NCI-H446 (cell line): ENCODE results near the gene IRAK1BP1.
"Not testable (repeated sequence)": the region's sequence is repeated elsewhere in the genome, so short reads cannot be mapped to it uniquely, and the experiment has no call there.

Experiments used
- DNase-seq, 2 experiments: peaks; one replicate each; lab custom pipeline; 2025; lab: John Stamatoyannopoulos, UW

The IRAK1BP1 gene

DNA sequence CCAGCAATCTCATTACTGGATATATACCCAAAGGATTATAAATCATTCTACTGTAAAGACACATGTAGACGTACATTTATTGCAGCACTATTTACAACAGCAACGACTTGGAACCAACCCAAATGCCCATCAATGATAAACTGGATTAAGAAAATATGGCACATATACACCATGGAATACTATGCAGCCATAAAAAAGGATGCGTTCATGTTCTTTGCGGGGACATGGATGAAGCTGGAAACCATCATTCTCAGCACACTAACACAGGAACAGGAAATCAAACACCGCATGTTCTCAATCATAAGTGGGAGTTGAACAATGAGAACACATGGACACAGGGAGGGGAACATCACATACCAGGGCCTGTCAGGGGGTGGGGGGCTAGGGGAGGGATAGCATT, 22.6 kb downstream of the IRAK1BP1 start:
- DNase-seq = not testable (repeated sequence)

DNA sequence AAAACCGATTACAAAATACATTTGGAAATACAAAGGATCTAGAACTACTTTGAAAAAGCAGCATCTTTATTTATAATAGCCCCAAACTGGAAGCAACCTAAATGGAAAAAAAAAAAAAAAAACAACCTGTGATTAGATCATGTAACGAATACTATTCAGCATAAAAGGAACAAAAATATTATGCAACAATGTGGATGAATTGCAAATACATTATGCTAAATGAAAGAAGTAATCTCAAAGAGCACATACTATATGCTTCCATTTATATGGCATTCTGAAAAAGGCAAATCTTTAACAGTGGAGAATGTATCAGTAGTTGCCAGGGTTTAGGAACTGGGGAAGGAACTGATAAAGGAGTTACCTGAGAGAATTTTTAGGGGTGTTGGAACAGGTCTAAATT, 28.9 kb downstream of the IRAK1BP1 start:
- no peak for DNase-seq

DNA sequence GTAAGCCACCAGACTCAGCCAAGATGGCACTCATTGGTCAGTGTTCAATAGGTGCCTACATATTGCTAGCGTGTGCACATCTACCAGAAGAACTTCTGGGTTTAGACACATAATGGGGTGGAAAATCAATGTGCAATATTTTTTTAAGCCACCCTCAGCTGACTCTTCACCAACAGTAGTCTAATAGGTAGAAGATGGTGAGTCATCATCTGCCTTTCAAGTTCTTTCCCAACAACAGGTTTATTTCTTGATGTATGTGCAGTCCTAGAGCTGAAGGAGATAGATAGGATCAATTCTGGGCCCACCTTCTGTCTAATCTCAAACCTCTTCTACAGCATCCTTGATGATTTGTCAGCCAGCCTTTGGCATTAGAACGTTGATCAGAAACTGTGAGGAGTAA, 41.3 kb downstream of the IRAK1BP1 start:
- no peak for DNase-seq

DNA sequence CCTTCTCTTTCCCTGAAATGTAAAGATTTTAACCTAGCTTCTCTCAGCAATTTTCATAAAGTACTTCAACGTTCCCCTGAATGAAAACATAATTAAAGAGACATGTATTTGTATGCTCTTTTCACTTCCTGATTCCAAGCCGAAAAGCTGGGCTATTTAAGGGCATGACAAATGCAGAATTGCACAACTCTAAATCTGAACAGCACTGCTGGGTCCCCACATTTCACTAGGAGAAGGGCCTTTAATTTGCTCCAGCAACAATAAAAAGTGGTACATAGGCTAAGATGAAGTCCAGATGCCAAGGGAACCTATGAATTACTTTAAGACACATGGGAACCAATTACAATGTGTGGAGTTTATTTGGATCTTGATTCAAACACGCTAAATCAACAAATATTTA, 42.0 kb downstream of the IRAK1BP1 start:
- no peak for DNase-seq

DNA sequence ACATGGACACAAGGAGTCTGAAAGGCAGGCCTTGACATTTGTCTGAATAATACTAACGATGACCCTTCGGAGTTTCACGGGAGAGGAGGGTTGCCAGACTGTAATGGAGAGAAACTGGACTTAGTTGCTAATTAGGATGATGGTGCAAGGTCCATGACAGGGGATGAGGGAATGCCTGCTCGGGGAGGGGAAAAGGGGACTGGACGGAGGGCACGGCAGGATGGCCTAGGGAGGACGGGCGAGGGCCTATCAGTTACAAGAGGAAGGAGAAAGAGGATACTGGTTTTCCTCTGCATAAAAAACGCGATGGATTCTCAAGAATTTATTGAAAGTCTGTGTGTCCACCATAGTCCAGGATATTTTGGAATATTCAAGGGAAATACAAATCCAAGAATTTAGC, 42.7 kb downstream of the IRAK1BP1 start:
- no peak for DNase-seq

DNA sequence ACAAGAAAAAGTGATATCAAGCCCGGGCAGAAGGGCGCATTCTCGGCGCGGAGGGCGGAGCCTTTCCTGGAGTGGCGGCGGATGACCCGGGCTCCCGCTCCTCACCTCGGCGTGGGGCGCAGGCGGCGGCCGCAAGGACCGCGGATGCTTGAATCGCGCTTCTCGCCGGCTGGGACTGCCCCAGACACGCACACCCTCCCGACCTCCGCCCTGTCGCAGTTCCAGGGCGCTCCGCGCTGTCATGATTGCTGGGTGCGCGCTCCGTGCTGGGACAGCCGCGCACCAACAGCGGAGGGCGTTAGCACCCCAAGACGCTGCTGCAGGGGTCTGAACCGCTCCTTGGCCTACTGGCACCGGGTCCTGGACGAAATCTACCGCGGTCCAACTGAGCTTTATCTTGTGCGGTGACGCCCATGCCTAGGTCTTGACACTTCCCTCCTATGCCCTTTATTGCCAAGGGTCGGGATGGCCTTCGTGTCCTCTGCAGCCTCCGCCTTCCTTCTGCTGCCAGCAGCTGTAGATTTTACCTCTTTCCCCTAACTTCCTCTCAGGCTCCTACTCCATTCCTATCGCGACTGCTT, 43.3 kb downstream of the IRAK1BP1 start:
- DNase-seq = no peak

DNA sequence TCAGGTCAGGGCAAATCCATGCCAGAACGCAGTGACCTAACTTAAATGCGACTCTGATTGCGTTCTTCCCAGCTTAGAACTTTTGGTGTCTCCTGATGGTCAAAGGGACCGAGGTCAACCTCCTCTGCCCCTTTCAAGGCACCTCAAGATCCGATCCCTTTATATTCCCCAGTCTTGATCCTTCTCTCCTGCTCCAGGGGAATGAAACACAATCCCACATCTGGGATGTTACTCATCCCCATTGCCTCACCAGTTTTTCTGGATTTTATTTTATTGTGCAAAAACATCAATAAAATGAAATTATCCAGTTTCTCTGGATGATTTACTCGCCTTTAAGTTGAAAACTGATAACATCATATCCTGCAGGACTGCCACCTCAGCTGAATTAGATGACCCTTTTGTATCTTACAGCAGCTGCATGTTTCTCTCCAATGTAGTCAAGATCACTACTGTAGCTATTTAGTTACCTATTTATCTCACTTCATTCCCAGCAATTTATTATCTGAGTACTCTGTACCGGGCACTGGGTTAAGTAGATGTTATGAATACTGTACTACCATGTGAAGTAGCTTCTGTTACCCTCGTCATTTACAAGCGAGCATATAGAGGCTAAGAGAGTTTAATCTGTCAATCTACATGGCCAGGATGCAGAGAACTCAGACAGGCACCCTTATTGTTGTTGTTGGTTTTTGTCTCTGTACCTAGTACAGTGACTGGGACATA, 44.0 kb downstream of the IRAK1BP1 start:
- DNase-seq = no peak

DNA sequence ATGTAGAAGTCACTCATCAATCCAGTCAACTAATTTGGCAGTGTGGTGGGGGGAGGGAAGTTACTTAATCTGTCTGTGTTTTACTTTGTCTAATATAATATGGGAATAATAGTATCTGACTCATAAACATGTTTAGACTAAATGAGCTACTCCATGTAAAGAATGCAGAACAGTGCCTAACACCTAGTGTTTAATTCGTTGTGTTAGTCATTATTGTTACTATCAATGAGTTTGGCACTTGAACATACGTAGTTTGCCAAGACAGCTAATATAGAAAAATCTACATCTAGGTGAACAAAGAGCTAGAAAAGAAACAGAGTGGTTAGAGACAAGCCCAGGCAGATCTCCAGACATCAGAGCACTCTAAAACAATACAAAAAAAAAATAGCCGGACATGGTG, 49.1 kb downstream of the IRAK1BP1 start:
- no peak for DNase-seq

DNA sequence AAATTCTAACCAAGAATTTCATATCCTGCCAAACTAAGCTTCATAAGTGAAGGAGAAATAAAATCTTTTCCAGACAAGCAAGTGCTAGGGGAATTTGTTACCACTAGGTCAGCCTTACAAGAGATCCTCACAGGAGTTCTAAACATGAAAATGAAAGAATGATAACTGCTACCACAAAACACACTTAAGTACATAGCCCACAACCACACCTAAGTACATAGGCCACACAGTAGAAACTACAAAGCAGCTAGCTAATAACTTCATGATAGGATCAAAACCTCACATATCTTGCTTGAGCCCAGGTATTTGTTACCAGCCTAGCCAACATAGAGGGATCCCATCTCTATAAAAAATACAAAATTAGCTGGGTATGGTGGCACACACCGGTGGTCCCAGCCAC, 50.4 kb downstream of the IRAK1BP1 start:
- DNase-seq = no peak

DNA sequence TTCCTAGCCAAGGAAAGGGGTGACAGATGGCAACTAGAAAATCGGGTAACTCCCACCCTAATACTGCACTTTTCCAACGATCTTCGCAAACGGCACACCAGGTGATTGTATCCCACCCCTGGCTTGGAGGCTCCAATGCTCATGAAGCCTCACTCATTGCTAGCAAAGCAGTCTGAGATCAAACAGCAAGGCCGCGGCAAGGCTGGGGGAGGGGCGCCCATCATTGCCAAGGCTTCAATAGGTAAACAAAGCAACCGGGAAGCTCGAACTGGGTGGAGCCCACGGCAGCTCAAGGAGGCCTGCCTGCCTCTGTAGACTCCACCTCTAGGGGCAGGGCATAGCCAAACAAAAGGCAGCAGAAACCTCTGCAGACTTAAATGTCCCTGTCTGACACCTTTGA, 53.8 kb downstream of the IRAK1BP1 start:
- DNase-seq = not testable (repeated sequence)

DNA sequence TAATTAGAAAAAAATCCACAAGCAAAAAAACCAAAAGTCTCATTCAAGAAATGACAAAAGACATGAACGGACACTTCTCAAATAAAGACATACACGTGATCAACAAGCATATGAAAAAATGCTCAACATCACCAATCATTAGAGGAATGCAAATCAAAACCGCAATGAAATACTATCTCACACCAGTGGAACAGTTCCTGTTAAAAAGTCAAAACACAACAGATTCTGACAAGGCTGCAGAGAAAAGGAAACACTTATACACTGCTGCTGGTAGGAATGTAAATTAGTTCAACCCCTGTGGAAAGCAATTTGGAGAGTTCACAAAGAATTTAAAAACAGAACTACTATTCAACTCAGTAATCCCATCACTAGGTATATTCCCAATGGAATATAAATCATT, 58.0 kb downstream of the IRAK1BP1 start:
- no peak for DNase-seq

DNA sequence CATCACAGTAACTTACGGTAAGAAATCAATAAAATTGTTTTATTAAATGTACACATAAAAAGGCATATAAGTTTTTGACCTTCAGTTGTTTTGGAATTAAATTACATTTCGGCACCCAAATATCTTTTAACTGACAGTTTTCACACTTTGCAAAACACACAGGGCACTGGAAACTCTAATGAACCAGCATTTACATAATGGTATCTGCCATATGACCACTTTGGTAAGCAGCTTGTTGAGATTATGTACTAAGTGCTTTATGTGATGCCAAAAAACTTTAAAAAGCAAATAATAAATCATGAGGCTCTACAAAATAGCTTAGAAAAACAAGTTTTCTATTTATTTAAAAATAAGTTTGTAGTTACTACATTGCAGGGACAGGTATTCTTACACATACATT, 68.2 kb downstream of the IRAK1BP1 start:
- no peak for DNase-seq

DNA sequence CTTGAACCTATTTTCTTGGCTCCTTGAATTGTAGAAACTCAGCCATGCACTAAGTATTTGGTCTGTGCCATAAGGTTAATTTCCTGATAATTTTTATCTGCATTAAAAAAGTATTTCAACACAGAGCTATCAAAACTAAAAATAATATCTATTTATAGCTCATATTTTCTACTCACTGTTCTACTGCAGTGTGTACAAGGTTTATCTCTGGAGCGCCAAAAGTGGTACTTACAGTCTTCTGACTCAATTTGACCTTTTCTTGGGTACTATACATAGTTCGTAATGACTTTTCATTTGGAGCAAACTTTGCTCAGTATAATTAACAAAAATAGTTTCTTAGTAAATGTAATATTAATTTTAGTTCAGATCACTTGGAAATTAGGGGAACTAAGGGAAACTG, 69.2 kb downstream of the IRAK1BP1 start:
- DNase-seq = no peak

DNA sequence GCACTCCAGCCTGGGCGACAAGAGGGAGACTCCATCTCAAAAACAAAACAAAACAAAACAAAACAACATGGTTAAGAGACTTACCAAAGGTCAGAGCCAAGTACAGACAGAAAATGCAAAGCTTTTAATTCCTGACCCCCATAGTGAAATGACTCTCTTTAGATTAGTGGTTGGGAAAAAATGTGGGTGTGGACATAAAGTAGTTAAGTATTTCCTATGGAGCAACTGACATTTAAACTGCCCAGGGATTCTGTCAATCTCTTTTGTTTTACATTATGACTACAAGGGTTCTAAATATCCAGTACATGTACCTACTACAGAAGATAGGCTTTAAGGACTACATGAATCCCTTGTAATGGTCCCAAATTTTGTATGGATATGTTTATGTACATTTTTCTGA, 75.1 kb downstream of the IRAK1BP1 start:
- DNase-seq = no peak

DNA sequence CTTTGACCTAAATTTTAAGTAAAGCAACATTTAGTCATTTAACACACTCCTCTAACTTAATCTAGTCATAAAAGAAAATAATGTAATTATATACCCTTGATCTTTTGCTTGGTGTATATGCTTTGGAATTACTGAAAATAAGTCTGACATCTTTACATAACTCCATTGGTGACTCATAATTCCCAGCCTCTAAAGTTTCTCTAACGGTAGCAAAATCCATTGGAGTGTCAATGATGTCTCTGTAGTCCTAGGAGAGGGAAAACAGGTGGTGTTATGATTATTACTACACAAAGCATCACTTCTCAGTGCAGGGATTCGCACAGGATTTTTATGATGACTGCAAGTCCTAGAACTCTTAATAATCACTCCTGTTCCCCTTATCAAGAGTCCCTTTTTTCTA, 80.2 kb downstream of the IRAK1BP1 start:
- no peak for DNase-seq

DNA sequence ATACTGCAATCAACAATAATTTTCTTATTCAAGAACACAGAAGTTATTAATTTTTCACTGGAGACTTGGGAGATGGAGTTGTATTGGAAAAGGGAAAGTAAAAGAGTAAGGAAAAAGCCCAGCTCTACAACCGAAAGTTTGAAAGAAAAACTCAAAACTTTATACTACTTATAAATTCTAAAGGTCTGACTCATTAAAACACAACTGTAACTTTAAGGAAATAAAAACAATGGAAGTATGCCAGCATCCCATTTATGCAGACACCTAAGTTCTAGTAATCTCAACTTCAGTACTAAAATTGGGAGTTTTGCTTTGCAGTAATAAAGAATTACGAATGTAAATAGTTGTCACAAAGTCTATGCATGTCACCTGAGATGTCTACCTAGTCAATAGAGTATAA, 80.6 kb downstream of the IRAK1BP1 start:
- DNase-seq = no peak

DNA sequence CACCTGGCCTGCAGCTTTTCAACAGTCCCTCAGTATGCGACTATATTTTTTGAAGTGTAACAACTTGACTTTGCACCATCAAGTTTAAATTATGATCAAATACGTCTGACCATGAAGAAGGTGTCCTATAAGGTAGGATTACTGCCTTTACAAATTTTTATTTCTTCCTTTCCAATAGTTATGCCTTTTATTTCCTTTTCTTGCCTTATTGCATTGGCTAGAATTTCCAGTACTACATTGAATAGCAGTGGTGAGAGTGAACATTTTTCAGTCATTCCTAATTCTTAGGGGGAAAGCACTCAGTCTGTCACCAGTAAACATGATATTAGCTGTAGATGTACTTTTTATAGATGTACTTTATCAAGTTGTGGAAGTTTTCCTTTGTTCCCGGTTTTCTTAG, 81.4 kb downstream of the IRAK1BP1 start:
- DNase-seq = no peak

DNA sequence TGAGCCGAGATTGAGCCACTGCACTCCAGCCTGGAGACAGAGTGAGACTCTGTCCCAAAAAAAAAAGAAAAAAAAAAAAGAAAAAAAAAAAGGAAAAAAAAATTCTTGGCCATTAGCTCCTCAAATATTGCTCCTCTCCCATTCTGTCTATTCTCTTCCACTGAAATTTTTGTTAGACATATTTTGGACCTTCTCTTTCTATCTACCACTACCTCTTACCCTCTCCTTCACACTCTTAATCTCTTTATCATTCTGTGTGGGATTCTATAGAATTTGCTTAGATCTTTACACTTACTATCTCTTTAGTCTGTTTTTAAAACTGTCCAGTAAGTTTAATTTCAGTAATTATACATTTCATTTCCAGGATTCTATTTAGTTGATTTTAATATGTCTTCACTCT, 85.0 kb downstream of the IRAK1BP1 start:
- no peak for DNase-seq
